Measurements from ENCODE around the gene CHST8. TPM values are rescaled to one million over a fixed set of nuclear protein-coding genes. Genes with fewer than 3 reads are reported as not detected.

Gene CHST8
- polyA plus RNA-seq, 1 experiment: not detected

DNA sequence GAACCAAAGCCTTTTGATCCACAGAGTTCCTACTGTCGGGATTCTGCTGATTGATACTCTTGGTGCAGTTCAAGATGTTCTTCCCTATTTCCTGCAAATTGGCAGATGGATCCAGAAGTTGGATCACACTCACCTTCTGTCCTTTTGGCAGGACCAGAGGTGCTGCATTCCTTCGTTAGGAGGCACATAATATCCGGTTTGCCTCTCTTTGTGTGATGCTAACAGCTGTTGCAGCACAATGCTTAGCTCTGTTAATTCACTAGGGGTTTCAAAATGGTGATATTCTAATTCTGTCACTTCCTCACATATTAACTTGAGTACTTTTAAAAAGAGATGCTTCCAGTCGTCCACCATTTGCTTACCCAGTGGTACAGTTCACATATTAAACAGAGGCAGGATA, 15.2 kb upstream of the CHST8 start:
- Histone ChIP-seq H3K27me3 (ENCODE audit: control insufficient read depth, insufficient read depth, low read length) (no peaks in the 10 kb centered on the region), H3K9me3 (ENCODE audit: control insufficient read depth, insufficient read depth, low read length) (peaks cover 13% of the 10 kb centered on the region; the same call in 1 of the 2 replicates), H3K4me3 (ENCODE audit: low read depth, low read length) (no peak overlapping the region), H3K27ac (ENCODE audit: low read depth, low read length) (no peak overlapping the region)
- ChIA-PET CTCF (no interaction called here), POLR2A (no interaction called here)
- no peak for DNase-seq (ENCODE audit: low read depth, low spot score)
- TF ChIP-seq, protein P1, sequence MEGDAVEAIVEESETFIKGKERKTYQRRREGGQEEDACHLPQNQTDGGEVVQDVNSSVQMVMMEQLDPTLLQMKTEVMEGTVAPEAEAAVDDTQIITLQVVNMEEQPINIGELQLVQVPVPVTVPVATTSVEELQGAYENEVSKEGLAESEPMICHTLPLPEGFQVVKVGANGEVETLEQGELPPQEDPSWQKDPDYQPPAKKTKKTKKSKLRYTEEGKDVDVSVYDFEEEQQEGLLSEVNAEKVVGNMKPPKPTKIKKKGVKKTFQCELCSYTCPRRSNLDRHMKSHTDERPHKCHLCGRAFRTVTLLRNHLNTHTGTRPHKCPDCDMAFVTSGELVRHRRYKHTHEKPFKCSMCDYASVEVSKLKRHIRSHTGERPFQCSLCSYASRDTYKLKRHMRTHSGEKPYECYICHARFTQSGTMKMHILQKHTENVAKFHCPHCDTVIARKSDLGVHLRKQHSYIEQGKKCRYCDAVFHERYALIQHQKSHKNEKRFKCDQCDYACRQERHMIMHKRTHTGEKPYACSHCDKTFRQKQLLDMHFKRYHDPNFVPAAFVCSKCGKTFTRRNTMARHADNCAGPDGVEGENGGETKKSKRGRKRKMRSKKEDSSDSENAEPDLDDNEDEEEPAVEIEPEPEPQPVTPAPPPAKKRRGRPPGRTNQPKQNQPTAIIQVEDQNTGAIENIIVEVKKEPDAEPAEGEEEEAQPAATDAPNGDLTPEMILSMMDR (IDR thresholded peaks at IDR 0.05; ENCODE audit: low read depth, low read length): no peak

GRCh38 chr19:33609353-33609752, 12.4 kb upstream of the CHST8 start:
- POLR2A ChIA-PET: no interaction called here
- TF ChIP-seq, protein P1 (IDR thresholded peaks at IDR 0.05; ENCODE audit: low read depth, low read length): no peak
- no peaks in the 10 kb centered on the region for H3K9me3 ChIP-seq (ENCODE audit: control insufficient read depth, insufficient read depth, low read length)
- H3K4me3 ChIP-seq (ENCODE audit: low read depth, low read length): no peak overlapping the region
- DNase-seq (ENCODE audit: low read depth, low spot score): no peak
- no peak overlapping the region for H3K27ac ChIP-seq (ENCODE audit: low read depth, low read length)
- H3K27me3 ChIP-seq (ENCODE audit: control insufficient read depth, insufficient read depth, low read length): no peaks in the 10 kb centered on the region
- CTCF ChIA-PET: no interaction called here

GRCh38 chr19:33610588-33610987, 11.2 kb upstream of the CHST8 start:
- Histone ChIP-seq H3K27me3 (ENCODE audit: control insufficient read depth, insufficient read depth, low read length) (no peaks in the 10 kb centered on the region), H3K27ac (ENCODE audit: low read depth, low read length) (no peak overlapping the region), H3K4me3 (ENCODE audit: low read depth, low read length) (no peak overlapping the region), H3K9me3 (ENCODE audit: control insufficient read depth, insufficient read depth, low read length) (no peaks in the 10 kb centered on the region)
- CTCF ChIA-PET: no interaction called here
- no peak for DNase-seq (ENCODE audit: low read depth, low spot score)
- POLR2A ChIA-PET: no interaction called here
- TF ChIP-seq, protein P1 (IDR thresholded peaks at IDR 0.05; ENCODE audit: low read depth, low read length): no peak

- Histone ChIP-seq H3K27ac (ENCODE audit: low read depth, low read length) (no peak overlapping the region), H3K27me3 (ENCODE audit: control insufficient read depth, insufficient read depth, low read length) (no peaks in the 10 kb centered on the region), H3K4me3 (ENCODE audit: low read depth, low read length) (no peak overlapping the region), H3K9me3 (ENCODE audit: control insufficient read depth, insufficient read depth, low read length) (no peaks in the 10 kb centered on the region)
- TF ChIP-seq, protein P1 (IDR thresholded peaks at IDR 0.05; ENCODE audit: low read depth, low read length): no peak
- DNase-seq (ENCODE audit: low read depth, low spot score): no peak
- CTCF ChIA-PET: no interaction called here
- POLR2A ChIA-PET: no interaction called here
Observed at GRCh38 chr19:33612928-33613619, 8.7 kb upstream of the CHST8 start.

- DNase-seq (ENCODE audit: low read depth, low spot score): no peak
- TF ChIP-seq, protein P1 (IDR thresholded peaks at IDR 0.05; ENCODE audit: low read depth, low read length): no peak
- POLR2A ChIA-PET: no interaction called here
Observed at GRCh38 chr19:33613620-33614000, 8.1 kb upstream of the CHST8 start.

More at GRCh38 chr19:33613620-33614000, 8.1 kb upstream of the CHST8 start:
- H3K4me3 ChIP-seq (ENCODE audit: low read depth, low read length): no peak overlapping the region
- H3K9me3 ChIP-seq (ENCODE audit: control insufficient read depth, insufficient read depth, low read length): no peaks in the 10 kb centered on the region
- H3K27ac ChIP-seq (ENCODE audit: low read depth, low read length): no peak overlapping the region
- H3K27me3 ChIP-seq (ENCODE audit: control insufficient read depth, insufficient read depth, low read length): no peaks in the 10 kb centered on the region
- CTCF ChIA-PET: no interaction called here

Measured in AG04450 (cell line).